ENCODE measurements around the gene NUDCD3.

Gene NUDCD3

DNA sequence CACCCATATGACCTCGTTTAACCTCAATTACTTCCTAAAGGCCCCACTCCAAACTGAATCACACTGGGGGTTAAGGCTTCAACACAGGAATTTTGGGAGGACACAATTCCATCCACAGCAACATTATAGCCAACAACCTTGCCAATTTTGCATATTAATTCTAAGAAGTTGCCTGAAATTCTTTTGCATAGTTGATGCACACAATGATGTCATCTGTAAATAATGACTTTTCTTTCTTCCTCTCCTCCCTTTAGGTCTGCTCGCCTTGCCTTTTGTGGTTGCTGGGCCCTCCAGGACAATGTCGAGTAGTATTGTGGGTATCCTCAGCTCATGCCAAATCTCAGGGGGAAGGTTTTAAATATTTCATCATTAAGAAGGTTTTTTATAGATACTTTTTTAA, 149.1 kb downstream of the NUDCD3 start:
- Histone ChIP-seq H3K4me1 (no peaks in the 10 kb centered on the region), H2AFZ (no peak overlapping the region), H3K36me3 (ENCODE audit: control insufficient read depth, insufficient read depth, low read length) (no peaks in the 10 kb centered on the region), H3K4me2 (ENCODE audit: low read length) (no peak overlapping the region), H3K79me2 (no peaks in the 10 kb centered on the region), H3K27me3 (ENCODE audit: control insufficient read depth, insufficient read depth, low read length) (no peaks in the 10 kb centered on the region), H3K9me3 (ENCODE audit: control insufficient read depth, low read length) (no peaks in the 10 kb centered on the region), H3K27ac (no peak overlapping the region), H3K9ac (no peak overlapping the region), H3K4me3 (ENCODE audit: low read depth, low read length) (no peak overlapping the region)
- TF ChIP-seq, protein P1, sequence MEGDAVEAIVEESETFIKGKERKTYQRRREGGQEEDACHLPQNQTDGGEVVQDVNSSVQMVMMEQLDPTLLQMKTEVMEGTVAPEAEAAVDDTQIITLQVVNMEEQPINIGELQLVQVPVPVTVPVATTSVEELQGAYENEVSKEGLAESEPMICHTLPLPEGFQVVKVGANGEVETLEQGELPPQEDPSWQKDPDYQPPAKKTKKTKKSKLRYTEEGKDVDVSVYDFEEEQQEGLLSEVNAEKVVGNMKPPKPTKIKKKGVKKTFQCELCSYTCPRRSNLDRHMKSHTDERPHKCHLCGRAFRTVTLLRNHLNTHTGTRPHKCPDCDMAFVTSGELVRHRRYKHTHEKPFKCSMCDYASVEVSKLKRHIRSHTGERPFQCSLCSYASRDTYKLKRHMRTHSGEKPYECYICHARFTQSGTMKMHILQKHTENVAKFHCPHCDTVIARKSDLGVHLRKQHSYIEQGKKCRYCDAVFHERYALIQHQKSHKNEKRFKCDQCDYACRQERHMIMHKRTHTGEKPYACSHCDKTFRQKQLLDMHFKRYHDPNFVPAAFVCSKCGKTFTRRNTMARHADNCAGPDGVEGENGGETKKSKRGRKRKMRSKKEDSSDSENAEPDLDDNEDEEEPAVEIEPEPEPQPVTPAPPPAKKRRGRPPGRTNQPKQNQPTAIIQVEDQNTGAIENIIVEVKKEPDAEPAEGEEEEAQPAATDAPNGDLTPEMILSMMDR (IDR thresholded peaks at IDR 0.05), result no peak

DNA sequence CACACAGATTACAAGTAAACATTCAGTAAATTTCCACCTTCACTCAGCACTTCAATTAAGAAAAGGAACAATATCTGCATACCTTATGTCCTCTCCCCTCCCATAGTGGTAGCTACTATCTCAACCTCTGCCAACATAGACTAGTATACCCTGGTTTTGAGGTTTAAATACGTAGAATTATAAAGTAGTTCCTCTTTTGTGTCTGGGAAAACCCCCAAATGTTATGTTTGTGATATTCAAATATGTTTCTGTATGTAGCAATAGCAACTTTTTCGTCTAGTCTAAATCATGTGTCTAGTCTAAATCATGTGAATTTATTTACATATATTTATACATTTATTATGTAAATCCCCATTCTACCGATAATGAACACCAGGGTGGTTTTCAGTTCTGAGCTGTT, 151.9 kb downstream of the NUDCD3 start:
- Histone ChIP-seq H3K27ac (no peak overlapping the region), H3K27me3 (ENCODE audit: control insufficient read depth, insufficient read depth, low read length) (no peaks in the 10 kb centered on the region), H3K4me3 (ENCODE audit: low read depth, low read length) (no peak overlapping the region), H2AFZ (no peak overlapping the region), H3K9ac (no peak overlapping the region), H3K4me1 (no peaks in the 10 kb centered on the region), H3K9me3 (ENCODE audit: control insufficient read depth, low read length) (no peaks in the 10 kb centered on the region), H3K36me3 (ENCODE audit: control insufficient read depth, insufficient read depth, low read length) (no peaks in the 10 kb centered on the region), H3K4me2 (ENCODE audit: low read length) (no peak overlapping the region), H3K79me2 (no peaks in the 10 kb centered on the region)
- TF ChIP-seq, protein P1 (IDR thresholded peaks at IDR 0.05), result no peak

DNA sequence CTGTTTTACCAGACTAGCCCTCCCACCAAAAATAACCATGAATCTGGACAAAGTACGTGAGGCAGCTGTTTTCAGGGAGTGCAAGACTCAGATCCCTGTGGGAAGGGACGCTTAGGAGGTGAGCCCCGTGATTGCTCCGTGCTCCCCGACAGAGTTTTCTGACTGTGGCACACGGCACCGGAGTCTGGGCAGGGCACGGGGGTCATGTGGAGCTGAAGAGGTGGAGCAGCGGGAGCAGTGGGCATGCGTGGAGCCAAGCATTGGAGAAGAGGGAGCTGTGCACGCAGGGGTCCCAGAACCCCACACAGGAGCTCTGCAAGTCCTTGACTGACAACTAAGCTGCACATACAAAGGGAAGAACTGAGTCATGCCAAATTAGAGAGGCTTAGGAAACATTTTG, 154.0 kb downstream of the NUDCD3 start:
- H3K4me3 ChIP-seq (ENCODE audit: low read depth, low read length), result no peak overlapping the region
- TF ChIP-seq, protein P1 (IDR thresholded peaks at IDR 0.05), result no peak

DNA sequence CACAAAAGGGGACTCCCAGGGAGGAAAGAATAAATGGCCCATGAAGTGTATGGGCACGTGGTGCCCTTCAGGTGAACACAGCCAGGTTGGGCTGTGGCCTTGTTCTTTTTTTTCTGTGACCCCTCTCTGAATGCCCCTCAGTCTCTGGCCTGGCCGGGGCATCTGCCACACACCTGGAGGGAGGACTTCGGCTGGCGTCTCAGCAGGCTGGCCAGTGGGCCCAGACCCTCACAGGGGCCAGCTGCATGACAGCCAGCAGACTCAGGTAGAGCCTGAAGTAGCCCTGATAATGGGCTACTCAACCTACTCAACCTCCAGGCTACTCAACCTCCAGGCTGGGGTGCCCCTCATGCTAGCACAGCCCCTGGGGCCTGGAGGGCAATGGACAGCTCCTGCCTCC, 155.3 kb downstream of the NUDCD3 start:
- TF ChIP-seq, protein P1 (IDR thresholded peaks at IDR 0.05), result no peak
- no peak overlapping the region for H3K9ac ChIP-seq
- H3K36me3 ChIP-seq (ENCODE audit: control insufficient read depth, insufficient read depth, low read length), result no peaks in the 10 kb centered on the region
- H3K79me2 ChIP-seq, result no peaks in the 10 kb centered on the region
- H3K27ac ChIP-seq, result no peak overlapping the region
- no peaks in the 10 kb centered on the region for H3K4me1 ChIP-seq
- no peak overlapping the region for H2AFZ ChIP-seq
- H3K4me2 ChIP-seq (ENCODE audit: low read length), result no peak overlapping the region
- H3K4me3 ChIP-seq (ENCODE audit: low read depth, low read length), result no peak overlapping the region
- no peaks in the 10 kb centered on the region for H3K9me3 ChIP-seq (ENCODE audit: control insufficient read depth, low read length)
- H3K27me3 ChIP-seq (ENCODE audit: control insufficient read depth, insufficient read depth, low read length), result no peaks in the 10 kb centered on the region

More for the DNA sequence above, 154.0 kb downstream of the NUDCD3 start:
- Histone ChIP-seq H3K9me3 (ENCODE audit: control insufficient read depth, low read length) (no peaks in the 10 kb centered on the region), H3K4me2 (ENCODE audit: low read length) (no peak overlapping the region), H2AFZ (no peak overlapping the region), H3K27ac (no peak overlapping the region), H3K9ac (no peak overlapping the region), H3K27me3 (ENCODE audit: control insufficient read depth, insufficient read depth, low read length) (no peaks in the 10 kb centered on the region), H3K36me3 (ENCODE audit: control insufficient read depth, insufficient read depth, low read length) (no peaks in the 10 kb centered on the region), H3K4me1 (no peaks in the 10 kb centered on the region), H3K79me2 (no peaks in the 10 kb centered on the region)

DNA sequence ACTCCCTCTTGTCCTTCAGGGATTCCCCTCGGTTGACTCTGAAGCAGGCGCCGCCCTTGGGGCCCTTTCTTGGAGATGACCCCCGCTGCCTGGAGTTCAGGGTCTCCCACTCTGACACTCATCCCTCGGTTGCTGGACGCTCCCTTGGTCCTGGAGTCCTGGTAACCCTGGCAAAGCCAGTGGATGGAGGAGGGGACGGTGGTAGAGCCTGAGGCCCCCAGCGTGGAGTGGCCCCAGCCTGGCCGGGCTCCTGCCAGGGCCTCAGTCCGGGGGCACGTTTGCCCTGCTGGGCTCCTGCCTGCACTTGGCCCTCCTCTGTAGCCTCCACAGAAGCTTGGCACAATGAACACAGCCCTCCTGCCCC, 155.7 kb downstream of the NUDCD3 start:
- H3K27me3 ChIP-seq (ENCODE audit: control insufficient read depth, insufficient read depth, low read length), result no peaks in the 10 kb centered on the region
- no peaks in the 10 kb centered on the region for H3K4me1 ChIP-seq
- H3K36me3 ChIP-seq (ENCODE audit: control insufficient read depth, insufficient read depth, low read length), result no peaks in the 10 kb centered on the region
- no peaks in the 10 kb centered on the region for H3K9me3 ChIP-seq (ENCODE audit: control insufficient read depth, low read length)
- H3K4me2 ChIP-seq (ENCODE audit: low read length), result no peak overlapping the region
- H2AFZ ChIP-seq, result no peak overlapping the region
- H3K79me2 ChIP-seq, result no peaks in the 10 kb centered on the region
- H3K27ac ChIP-seq, result no peak overlapping the region
- H3K4me3 ChIP-seq (ENCODE audit: low read depth, low read length), result no peak overlapping the region
- no peak overlapping the region for H3K9ac ChIP-seq
- TF ChIP-seq, protein P1 (IDR thresholded peaks at IDR 0.05), result no peak

All from parathyroid adenoma (tissue), 2 donors.